Caco-2 (cell line): ENCODE results near the gene MGAT5B. TPM values are rescaled to one million over a fixed set of nuclear protein-coding genes. Genes with fewer than 3 reads are reported as not detected.

ENCODE experiments used
- BruUV-seq: library from RNA; stranded (reverse); fragments of 400-500 nt; replicated peaks from 2 replicates; lab custom pipeline; 2021; lab: Mats Ljungman, UMichigan
- CTCF ChIA-PET: fragments of 300-600 bp; sonication (Branson Sonifier 250); formaldehyde crosslinking; loops from one replicate; lab custom pipeline; 2022; ENCODE audit warnings: antibody characterized with exemption; lab: Charles Lee
- POLR2A ChIA-PET: fragments of 300-600 bp; sonication (Branson Sonifier 250); formaldehyde crosslinking; loops from one replicate; lab custom pipeline; 2022; ENCODE audit warnings: antibody characterized with exemption; lab: Charles Lee
- DNase-seq, 2 experiments: peaks; one replicate each; pipeline versions ENCODE4 v3.0.0 to v3.0.0-alpha.2; 2020 to 2022
- H3K27me3 ChIP-seq: replicated peaks from 2 replicates; pipeline ENCODE4 v1.6.0; 2011; ENCODE audit warnings: low read length; ENCODE audit not compliant: control insufficient read depth, insufficient read depth
- H3K36me3 ChIP-seq: 2 replicates; pipeline ENCODE4 v1.5.1; 2011; ENCODE audit warnings: low read length; ENCODE audit not compliant: control insufficient read depth, insufficient read depth
- H3K4me1 ChIP-seq: fragments of 250-450 bp; sonication (Bioruptor Pico); 2 replicates; pipeline ENCODE4 v1.5.1; 2020; ENCODE audit warnings: mild to moderate bottlenecking
- H3K4me3 ChIP-seq: 2 replicates; pipeline ENCODE4 v1.5.1; 2011; ENCODE audit warnings: low read depth, mild to moderate bottlenecking, control low read depth, low read length
- H3K9me3 ChIP-seq: fragments of 250-450 bp; sonication (Bioruptor Pico); 2 replicates; pipeline ENCODE4 v1.5.1; 2020; ENCODE audit warnings: mild to moderate bottlenecking, moderate library complexity
- H3K27ac Mint-ChIP-seq: one replicate; pipeline ENCODE4 v1.8.0; 2022; ENCODE audit warnings: mixed read lengths; ENCODE audit not compliant: unreplicated experiment
- H3K27me3 Mint-ChIP-seq: one replicate; pipeline ENCODE4 v1.8.0; 2022; ENCODE audit warnings: mixed read lengths; ENCODE audit not compliant: insufficient read depth, unreplicated experiment
- H3K36me3 Mint-ChIP-seq: one replicate; pipeline ENCODE4 v1.8.0; 2022; ENCODE audit warnings: mild to moderate bottlenecking, mixed read lengths; ENCODE audit not compliant: insufficient read depth, unreplicated experiment
- H3K4me1 Mint-ChIP-seq: one replicate; pipeline ENCODE4 v1.8.0; 2022; ENCODE audit warnings: low read depth, mixed read lengths; ENCODE audit not compliant: unreplicated experiment
- H3K4me3 Mint-ChIP-seq: one replicate; pipeline ENCODE4 v1.8.0; 2022; ENCODE audit warnings: mild to moderate bottlenecking, moderate library complexity, mixed read lengths; ENCODE audit not compliant: unreplicated experiment
- H3K9me3 Mint-ChIP-seq: one replicate; pipeline ENCODE4 v1.8.0; 2022; ENCODE audit warnings: mixed read lengths; ENCODE audit not compliant: unreplicated experiment
- CTCF ChIP-seq, 2 experiments: fragments of 200-600 bp in 1 of 2; IDR thresholded peaks; 1 replicate in 1 of 2; 2 replicates in 1 of 2; pipeline versions ENCODE4 v1.5.1 to v1.8.0; 2011 to 2022; ENCODE audit warnings: antibody characterized with exemption in 1 of 2, control low read depth in 1 of 2, inconsistent platforms in 1 of 2, low read depth in 1 of 2, low read length in 1 of 2, mild to moderate bottlenecking in 1 of 2, moderate library complexity in 1 of 2; ENCODE audit not compliant: insufficient read depth in 1 of 2, severe bottlenecking in 1 of 2, unreplicated experiment in 1 of 2
- intact Hi-C: fragments of 100-400 bp; cut with micrococcal nuclease; formaldehyde crosslinking; loops from one replicate; pipeline ENCODE4 v1.10.0; 2022; ENCODE audit not compliant: unreplicated experiment
- total RNA-seq: library from RNA; stranded (reverse); gene quantifications from 2 replicates; pipeline ENCODE4 v1.2.3, GENCODE V29; 2022

The MGAT5B gene
- total RNA-seq, 1 experiment from 2014 or later, result 9.1 TPM

DNA sequence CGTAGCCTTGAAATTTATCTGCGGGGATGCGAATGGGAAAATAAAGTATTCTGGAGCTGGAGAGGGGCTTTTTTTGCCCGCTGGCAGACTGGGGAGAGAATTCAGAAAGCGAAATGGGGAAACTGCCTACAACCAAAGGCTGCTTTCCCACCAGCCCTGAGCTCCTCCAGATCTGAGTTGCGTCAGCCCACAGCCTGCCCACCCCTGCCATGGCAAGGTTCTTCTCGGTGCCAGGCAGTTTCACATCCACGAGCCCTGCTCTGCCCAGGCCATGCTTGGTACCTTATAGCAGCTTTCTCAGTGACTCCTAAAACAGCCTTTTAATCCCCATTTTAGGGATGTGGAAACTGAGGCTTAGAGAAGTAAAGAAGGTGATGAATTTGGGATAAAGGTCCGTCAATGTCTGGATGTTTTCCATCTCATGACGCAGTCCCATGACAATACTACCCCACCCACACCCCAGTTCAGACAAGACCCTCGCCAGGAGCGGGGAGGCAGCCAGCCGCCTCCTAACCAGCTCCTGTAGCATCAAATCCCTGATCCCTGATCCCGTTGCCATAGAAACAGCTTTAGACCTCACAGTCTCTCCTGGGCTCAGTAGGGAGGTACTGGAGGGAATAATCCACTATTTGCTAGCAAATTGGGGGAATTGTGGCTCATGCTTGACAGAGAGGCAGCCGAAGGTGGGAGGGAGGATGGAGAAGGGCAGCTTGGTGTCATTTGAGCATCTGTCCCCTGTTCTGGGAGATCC lies 113.5 kb downstream of the MGAT5B start:
- Mint-ChIP-seq H3K27me3 (no peaks in the 10 kb centered on the region), H3K4me3 (no peak overlapping the region), H3K27ac (no peak overlapping the region), H3K4me1 (no peaks in the 10 kb centered on the region), H3K9me3 (peaks cover 15% of the 10 kb centered on the region), H3K36me3 (no peaks in the 10 kb centered on the region)
- ChIA-PET POLR2A (no interaction called here), CTCF (no interaction called here)
- H3K9me3 ChIP-seq, result peaks cover 19% of the 10 kb centered on the region
- peaks cover 7% of the 10 kb centered on the region for H3K4me1 ChIP-seq
- no peak for DNase-seq
- H3K27me3 ChIP-seq, result no peaks in the 10 kb centered on the region
- intact Hi-C loops, result no loop called here
- H3K36me3 ChIP-seq, result no peaks in the 10 kb centered on the region
- H3K4me3 ChIP-seq, result no peak overlapping the region
- no TSS peak for BruUV-seq
- TF ChIP-seq CTCF (IDR thresholded peaks at IDR 0.05; ENCODE audit: insufficient read depth in 1 of 2, low read depth in 1 of 2, low read length in 1 of 2, severe bottlenecking in 1 of 2, unreplicated experiment in 1 of 2), result no peak

GRCh38 chr17:76982408-76983074 lies 114.3 kb downstream of the MGAT5B start:
- BruUV-seq, result no TSS peak
- Mint-ChIP-seq H3K27me3 (no peaks in the 10 kb centered on the region), H3K4me1 (no peaks in the 10 kb centered on the region), H3K4me3 (no peak overlapping the region), H3K27ac (no peak overlapping the region), H3K9me3 (peaks cover 15% of the 10 kb centered on the region), H3K36me3 (no peaks in the 10 kb centered on the region)
- Histone ChIP-seq H3K9me3 (peaks cover 11% of the 10 kb centered on the region), H3K36me3 (no peaks in the 10 kb centered on the region), H3K4me1 (peaks cover 7% of the 10 kb centered on the region), H3K4me3 (no peak overlapping the region), H3K27me3 (no peaks in the 10 kb centered on the region)
- no peak for DNase-seq
- intact Hi-C loops, result no loop called here
- CTCF ChIA-PET, result no interaction called here
- POLR2A ChIA-PET, result no interaction called here
- TF ChIP-seq CTCF (IDR thresholded peaks at IDR 0.05; ENCODE audit: insufficient read depth in 1 of 2, low read depth in 1 of 2, low read length in 1 of 2, severe bottlenecking in 1 of 2, unreplicated experiment in 1 of 2), result no peak

DNA sequence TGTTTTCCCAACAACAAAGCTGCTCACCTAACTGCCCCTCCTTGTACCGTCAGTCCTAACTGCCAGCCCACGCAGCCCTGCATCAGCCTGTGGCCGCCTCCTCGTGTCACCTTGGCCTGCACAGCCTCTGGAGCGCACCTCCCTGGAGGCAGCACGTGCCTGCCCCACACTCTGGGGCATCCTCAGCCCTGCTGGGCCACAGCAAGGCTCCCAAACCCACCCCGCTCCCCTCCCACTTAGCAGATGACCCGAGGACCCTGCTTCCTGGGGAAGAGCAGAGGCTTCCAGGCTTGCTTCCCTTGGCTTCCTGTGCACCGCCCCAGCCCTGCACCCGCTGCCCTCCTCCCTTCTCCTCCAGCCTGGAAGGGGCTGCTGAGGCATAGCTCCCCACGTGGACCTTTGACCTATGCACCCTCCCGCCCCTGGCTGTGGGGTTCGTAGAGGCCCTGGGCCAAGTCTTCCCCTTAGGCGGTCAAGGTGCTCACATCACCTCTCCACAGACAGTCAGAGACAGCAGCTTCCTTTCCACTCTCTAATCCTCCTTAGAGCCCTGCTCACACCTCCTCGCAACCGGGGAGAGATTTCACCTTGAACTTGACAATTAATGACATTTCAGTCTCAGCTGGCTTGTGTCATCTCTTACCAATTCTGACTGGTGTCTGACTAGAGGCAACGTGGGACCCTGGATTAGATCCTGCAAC lies 115.0 kb downstream of the MGAT5B start:
- Histone ChIP-seq H3K4me3 (no peak overlapping the region), H3K27me3 (no peaks in the 10 kb centered on the region), H3K4me1 (peaks cover 7% of the 10 kb centered on the region), H3K9me3 (0 out of 2 replicates have a peak, but pooled peaks cover 4% of the 10 kb centered on the region), H3K36me3 (no peaks in the 10 kb centered on the region)
- Mint-ChIP-seq H3K4me1 (no peaks in the 10 kb centered on the region), H3K27ac (no peak overlapping the region), H3K36me3 (no peaks in the 10 kb centered on the region), H3K27me3 (no peaks in the 10 kb centered on the region), H3K4me3 (no peak overlapping the region), H3K9me3 (peaks cover 9% of the 10 kb centered on the region)
- CTCF ChIA-PET, result no interaction called here
- TF ChIP-seq CTCF (IDR thresholded peaks at IDR 0.05; ENCODE audit: insufficient read depth in 1 of 2, low read depth in 1 of 2, low read length in 1 of 2, severe bottlenecking in 1 of 2, unreplicated experiment in 1 of 2), result no peak
- DNase-seq, result no peak
- intact Hi-C loops, result no loop called here
- BruUV-seq, result no TSS peak
- POLR2A ChIA-PET, result no interaction called here
